Breast epithelium (tissue), 4 donors: ENCODE results near the gene XRCC6. TPM values are rescaled to one million over a fixed set of nuclear protein-coding genes. Genes with fewer than 3 reads are reported as not detected.

ENCODE experiments used
- DNase-seq, 2 donors: peaks; one replicate each; pipeline ENCODE4 v3.0.0-alpha.2; 2019; ENCODE audit warnings: low spot score in 2 of 2
- H3K27ac ChIP-seq, 2 donors: fragments of 200-600 bp; sonication (generic) in 1 of 2; one replicate each; pipeline ENCODE4 v1.5.1; 2016 to 2019; ENCODE audit warnings: mild to moderate bottlenecking in 1 of 2
- H3K27me3 ChIP-seq, 2 donors: fragments of 200-600 bp; sonication (generic) in 1 of 2; one replicate each; pipeline versions ENCODE4 v1.5.1 to v1.6.0; 2017 to 2019; ENCODE audit warnings: control low read depth in 1 of 2, mild to moderate bottlenecking in 1 of 2
- H3K36me3 ChIP-seq: fragments of 200-600 bp; one replicate; pipeline ENCODE4 v1.5.1; 2019
- H3K4me1 ChIP-seq, 2 donors: fragments of 200-600 bp; sonication (generic); one replicate each; pipeline ENCODE4 v1.5.1; 2016 to 2019; ENCODE audit warnings: control low read depth in 1 of 2
- H3K4me3 ChIP-seq, 3 donors: fragments of 200-600 bp; sonication (generic); 1 replicate in 2 of 3; 2 replicates in 1 of 3; pipeline ENCODE4 v1.5.1; 2016 to 2019; ENCODE audit warnings: mild to moderate bottlenecking in 3 of 3, moderate library complexity in 2 of 3
- H3K9me3 ChIP-seq, 2 donors: fragments of 200-600 bp; sonication (generic) in 1 of 2; one replicate each; pipeline ENCODE4 v1.5.1; 2016 to 2019; ENCODE audit warnings: control low read depth in 1 of 2
- CTCF ChIP-seq, 3 donors: fragments of 450-650 bp; IDR thresholded peaks; one replicate each; pipeline ENCODE4 v1.5.1; 2016 to 2017; ENCODE audit warnings: antibody characterized with exemption in 3 of 3, mild to moderate bottlenecking in 3 of 3, moderate library complexity in 3 of 3
- POLR2A ChIP-seq: fragments of 450-650 bp; IDR thresholded peaks from one replicate; pipeline ENCODE4 v1.6.1; 2016; ENCODE audit warnings: antibody characterized with exemption, mild to moderate bottlenecking, moderate library complexity
- POLR2AphosphoS5 ChIP-seq, 3 donors: sonication (generic); formaldehyde crosslinking; IDR thresholded peaks; one replicate each; pipeline ENCODE4 v1.6.1; 2017; ENCODE audit warnings: antibody characterized with exemption in 3 of 3
- intact Hi-C: fragments of 100-400 bp; cut with DNase I; formaldehyde crosslinking; loops from one replicate; pipeline ENCODE4 v1.15.1; 2023; ENCODE audit warnings: low total_unique reads
- total RNA-seq, 3 donors: library from RNA; depleted of rRNA; stranded (reverse); fragments of >200 nt; gene quantifications; one replicate each; pipeline ENCODE4 v1.1.0, GENCODE V29; 2016

XRCC6 gene
- total RNA-seq, 3 donors from 2014 or later = 194 to 232 (median 220) TPM

DNA sequence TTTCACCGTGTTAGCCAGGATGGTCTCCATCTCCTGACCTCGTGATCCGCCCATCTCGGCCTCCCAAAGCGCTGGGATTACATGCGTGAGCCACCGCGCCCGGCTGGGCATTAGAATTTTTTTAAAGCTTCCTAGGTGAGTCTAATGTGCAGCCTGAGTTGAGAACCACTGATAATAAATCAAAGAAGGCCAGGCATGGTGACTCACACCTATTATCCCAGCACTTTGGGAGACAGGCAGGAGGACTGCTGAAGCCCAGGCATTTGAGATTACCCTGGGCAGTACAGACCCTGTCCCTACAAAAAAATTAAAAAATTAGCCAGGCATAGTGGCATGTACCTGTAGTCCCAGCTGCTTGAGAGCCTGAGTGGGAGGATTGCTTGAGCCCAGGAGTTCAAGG lies 91.9 kb downstream of the XRCC6 start:
- Histone ChIP-seq H3K27me3 (no peaks in the 10 kb centered on the region), H3K9me3 (no peaks in the 10 kb centered on the region), H3K4me3 (no peak overlapping the region), H3K36me3 (no peaks in the 10 kb centered on the region), H3K4me1 (no peaks in the 10 kb centered on the region), H3K27ac (no peak overlapping the region)
- intact Hi-C loops = no loop called here
- no peak for DNase-seq
- TF ChIP-seq POLR2A = no peak
- no peak for TF ChIP-seq CTCF (IDR thresholded peaks at IDR 0.05)
- TF ChIP-seq POLR2AphosphoS5 (IDR thresholded peaks at IDR 0.05) = no peak

Other genes starting within 250 kb of the XRCC6 start
- 10 to 100 TPM in 2 of 3 donors, 1 to 10 TPM in 1; 8.8 to 26.6 (median 15.7) TPM for gene TEF, start 239.4 kb upstream of the XRCC6 start, total RNA-seq
- 10 to 100 TPM; 28.8 to 61.9 (median 45.8) TPM for gene TOB2, start 174.5 kb upstream of the XRCC6 start, total RNA-seq
- gene PHF5A, start 152.6 kb upstream of the XRCC6 start, total RNA-seq = 10 to 100 TPM; 42.0 to 46.0 (median 43.8) TPM
- 10 to 100 TPM; 58.1 to 92.2 (median 65.2) TPM for gene ACO2, start 152.2 kb upstream of the XRCC6 start, total RNA-seq
- 10 to 100 TPM; 18.2 to 26.5 (median 20.2) TPM for gene POLR3H, start 76.8 kb upstream of the XRCC6 start, total RNA-seq
- 1 to 10 TPM in 2 of 3 donors, not detected in 1; 1.6 to 1.9 TPM for gene CSDC2, start 60.3 kb upstream of the XRCC6 start, total RNA-seq
- gene PMM1, start 31.5 kb upstream of the XRCC6 start, total RNA-seq = 10 to 100 TPM; 42.7 to 74.1 (median 48.5) TPM
- 10 to 100 TPM; 17.0 to 23.5 (median 21.0) TPM for gene DESI1, start 252 bp upstream of the XRCC6 start, total RNA-seq
- 100 to 1,000 TPM in 2 of 3 donors, 10 to 100 TPM in 1; 97.9 to 145 (median 127) TPM for gene SNU13, start 67.6 kb downstream of the XRCC6 start, total RNA-seq
- gene MEI1, start 78.2 kb downstream of the XRCC6 start, total RNA-seq = 10 to 100 TPM in 1 of 3 donors, 1 to 10 TPM in 2; 1.3 to 12.1 (median 4.3) TPM
- 10 to 100 TPM in 2 of 3 donors, 1 to 10 TPM in 1; 4.0 to 12.3 (median 10.8) TPM for gene CCDC134, start 179.4 kb downstream of the XRCC6 start, total RNA-seq
- gene SREBF2, start 211.8 kb downstream of the XRCC6 start, total RNA-seq = 10 to 100 TPM; 20.8 to 33.5 (median 32.1) TPM